ENCODE data around the gene MAPRE3. TPM values are rescaled to one million over a fixed set of nuclear protein-coding genes. Genes with fewer than 3 reads are reported as not detected.

Gene MAPRE3
- total RNA-seq, 2 donors from 2014 or later, result 3.2 to 4.4 TPM

- Histone ChIP-seq H3K9ac (ENCODE audit: extremely low read depth, low read length, poor library complexity, severe bottlenecking) (no peak overlapping the region), H3K36me3 (ENCODE audit: control insufficient read depth, insufficient read depth, low read length) (no peaks in the 10 kb centered on the region), H3K27me3 (ENCODE audit: control insufficient read depth, insufficient read depth, low read length, poor library complexity, severe bottlenecking) (no peaks in the 10 kb centered on the region), H3K4me1 (ENCODE audit: control insufficient read depth, insufficient read depth, low read length) (no peaks in the 10 kb centered on the region), H3K4me3 (ENCODE audit: low read length) (no peak overlapping the region), H3K9me3 (ENCODE audit: control insufficient read depth, low read length) (no peaks in the 10 kb centered on the region), H3K27ac (ENCODE audit: low read depth, low read length) (peak overlapping the region; percentile 76)
- TF ChIP-seq CTCF (conservative IDR thresholded peaks at IDR 0.05), result peak; percentile 27
- Mint-ChIP-seq H3K4me3 (no peak overlapping the region), H3K27me3 (ENCODE audit: insufficient read depth) (peaks cover 5% of the 10 kb centered on the region), H3K27ac (no peak overlapping the region), H3K4me1 (peaks cover 11% of the 10 kb centered on the region), H3K36me3 (ENCODE audit: low read depth) (no peaks in the 10 kb centered on the region), H3K9me3 (no peaks in the 10 kb centered on the region)
- DNase-seq, result peak; percentile 53
- 93 to 97% methylated on average over 11 to 14 of the region's 14 CpGs for WGBS, 2 experiments (ENCODE audit: insufficient coverage in 1 of 2, insufficient read length in 1 of 2)
Observed at GRCh38 chr2:26924731-26925099, 45.7 kb upstream of the MAPRE3 start.

- peaks cover 13% of the 10 kb centered on the region for H3K4me1 Mint-ChIP-seq
- Histone ChIP-seq H3K9ac (ENCODE audit: extremely low read depth, low read length, poor library complexity, severe bottlenecking) (no peak overlapping the region), H3K36me3 (ENCODE audit: control insufficient read depth, insufficient read depth, low read length) (no peaks in the 10 kb centered on the region), H3K27ac (ENCODE audit: low read depth, low read length) (peak overlapping the region; percentile 76), H3K4me1 (ENCODE audit: control insufficient read depth, insufficient read depth, low read length) (no peaks in the 10 kb centered on the region), H3K9me3 (ENCODE audit: control insufficient read depth, low read length) (no peaks in the 10 kb centered on the region), H3K27me3 (ENCODE audit: control insufficient read depth, insufficient read depth, low read length, poor library complexity, severe bottlenecking) (no peaks in the 10 kb centered on the region), H3K4me3 (ENCODE audit: low read length) (no peak overlapping the region)
- H3K36me3 Mint-ChIP-seq (ENCODE audit: low read depth), result no peaks in the 10 kb centered on the region
- peaks cover 5% of the 10 kb centered on the region for H3K27me3 Mint-ChIP-seq (ENCODE audit: insufficient read depth)
- TF ChIP-seq CTCF (conservative IDR thresholded peaks at IDR 0.05), result peak; percentile 0
- no peak overlapping the region for H3K4me3 Mint-ChIP-seq
- H3K27ac Mint-ChIP-seq, result peak overlapping the region; percentile 72
- H3K9me3 Mint-ChIP-seq, result no peaks in the 10 kb centered on the region
- DNase-seq, result peak; percentile 60
- WGBS, 2 experiments (ENCODE audit: insufficient coverage in 1 of 2, insufficient read length in 1 of 2), result 67 to 81% methylated on average over 9 of the region's 9 CpGs
Observed at GRCh38 chr2:26925100-26925791, 45.2 kb upstream of the MAPRE3 start.

GRCh38 chr2:26927221-26927620 lies 43.2 kb upstream of the MAPRE3 start:
- no peaks in the 10 kb centered on the region for H3K9me3 ChIP-seq (ENCODE audit: control insufficient read depth, low read length)
- no peak overlapping the region for H3K27ac Mint-ChIP-seq
- H3K4me3 Mint-ChIP-seq, result no peak overlapping the region
- H3K27me3 Mint-ChIP-seq (ENCODE audit: insufficient read depth), result peaks cover 5% of the 10 kb centered on the region
- H3K36me3 Mint-ChIP-seq (ENCODE audit: low read depth), result no peaks in the 10 kb centered on the region
- DNase-seq, result peak; percentile 20
- no peak overlapping the region for H3K27ac ChIP-seq (ENCODE audit: low read depth, low read length)
- peaks cover 13% of the 10 kb centered on the region for H3K4me1 Mint-ChIP-seq
- H3K9me3 Mint-ChIP-seq, result no peaks in the 10 kb centered on the region
- H3K4me3 ChIP-seq (ENCODE audit: low read length), result no peak overlapping the region
- H3K4me1 ChIP-seq (ENCODE audit: control insufficient read depth, insufficient read depth, low read length), result no peaks in the 10 kb centered on the region
- WGBS, 2 experiments (ENCODE audit: insufficient coverage in 1 of 2, insufficient read length in 1 of 2), result 94 to 97% methylated on average over 7 to 9 of the region's 9 CpGs
- TF ChIP-seq CTCF (conservative IDR thresholded peaks at IDR 0.05), result no peak
- H3K36me3 ChIP-seq (ENCODE audit: control insufficient read depth, insufficient read depth, low read length), result no peaks in the 10 kb centered on the region
- no peaks in the 10 kb centered on the region for H3K27me3 ChIP-seq (ENCODE audit: control insufficient read depth, insufficient read depth, low read length, poor library complexity, severe bottlenecking)
- H3K9ac ChIP-seq (ENCODE audit: extremely low read depth, low read length, poor library complexity, severe bottlenecking), result no peak overlapping the region
